GM18867 (cell line): Measurements from ENCODE around the gene MSL1.

Source experiments
- ATAC-seq: cut with Tn5 transposase; IDR thresholded peaks from one replicate; pipeline ENCODE4 v1.9.1; 2021; ENCODE audit warnings: mild to moderate bottlenecking, moderate library complexity; ENCODE audit not compliant: unreplicated experiment

MSL1 gene, protein sequence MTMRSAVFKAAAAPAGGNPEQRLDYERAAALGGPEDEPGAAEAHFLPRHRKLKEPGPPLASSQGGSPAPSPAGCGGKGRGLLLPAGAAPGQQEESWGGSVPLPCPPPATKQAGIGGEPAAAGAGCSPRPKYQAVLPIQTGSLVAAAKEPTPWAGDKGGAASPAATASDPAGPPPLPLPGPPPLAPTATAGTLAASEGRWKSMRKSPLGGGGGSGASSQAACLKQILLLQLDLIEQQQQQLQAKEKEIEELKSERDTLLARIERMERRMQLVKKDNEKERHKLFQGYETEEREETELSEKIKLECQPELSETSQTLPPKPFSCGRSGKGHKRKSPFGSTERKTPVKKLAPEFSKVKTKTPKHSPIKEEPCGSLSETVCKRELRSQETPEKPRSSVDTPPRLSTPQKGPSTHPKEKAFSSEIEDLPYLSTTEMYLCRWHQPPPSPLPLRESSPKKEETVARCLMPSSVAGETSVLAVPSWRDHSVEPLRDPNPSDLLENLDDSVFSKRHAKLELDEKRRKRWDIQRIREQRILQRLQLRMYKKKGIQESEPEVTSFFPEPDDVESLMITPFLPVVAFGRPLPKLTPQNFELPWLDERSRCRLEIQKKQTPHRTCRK

GRCh38 chr17:40121181-40122135 lies at the start of gene MSL1:
TSS of gene MSL1 (plus strand) at chr17:40121971. CDS start at chr17:40122613, 642 bp downstream.
- peak; percentile 66 for ATAC-seq

DNA sequence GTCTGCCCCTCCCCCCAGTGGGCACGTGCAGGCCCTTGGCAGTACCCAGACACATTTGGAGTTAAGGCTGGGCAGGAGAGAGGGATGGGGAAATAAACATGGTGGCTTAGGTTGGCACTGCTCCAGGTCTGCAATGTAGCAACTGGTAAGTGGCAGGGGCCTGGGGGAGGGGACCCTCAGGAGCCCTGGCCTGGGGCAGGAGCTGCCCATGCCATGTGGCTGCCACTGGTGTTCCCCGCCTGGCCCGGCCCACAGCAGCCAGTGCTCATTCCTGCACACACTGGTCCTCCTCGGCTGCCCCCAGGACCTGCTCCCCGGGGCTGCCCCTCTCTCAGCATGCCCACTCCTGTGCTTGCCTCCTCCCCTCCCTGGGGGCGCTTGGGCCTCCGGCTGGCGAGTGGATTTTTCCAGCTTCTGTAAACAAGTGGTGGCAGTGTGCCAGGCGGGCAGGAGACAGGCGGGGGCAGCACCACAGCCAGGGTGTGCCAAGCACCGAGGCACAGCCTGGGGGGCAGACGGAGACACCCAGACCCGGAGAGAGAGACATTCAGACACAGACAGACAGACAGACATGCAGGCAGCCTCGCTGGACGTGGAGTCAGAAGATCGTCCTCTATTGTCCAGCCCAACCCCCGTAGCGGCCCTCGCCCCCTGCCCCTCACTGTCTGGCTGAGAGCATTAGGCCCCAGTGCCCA lies 49.6 kb upstream of the MSL1 start:
- ATAC-seq = no peak

- ATAC-seq = no peak
Measured at GRCh38 chr17:40072735-40073346, 48.9 kb upstream of the MSL1 start.

DNA sequence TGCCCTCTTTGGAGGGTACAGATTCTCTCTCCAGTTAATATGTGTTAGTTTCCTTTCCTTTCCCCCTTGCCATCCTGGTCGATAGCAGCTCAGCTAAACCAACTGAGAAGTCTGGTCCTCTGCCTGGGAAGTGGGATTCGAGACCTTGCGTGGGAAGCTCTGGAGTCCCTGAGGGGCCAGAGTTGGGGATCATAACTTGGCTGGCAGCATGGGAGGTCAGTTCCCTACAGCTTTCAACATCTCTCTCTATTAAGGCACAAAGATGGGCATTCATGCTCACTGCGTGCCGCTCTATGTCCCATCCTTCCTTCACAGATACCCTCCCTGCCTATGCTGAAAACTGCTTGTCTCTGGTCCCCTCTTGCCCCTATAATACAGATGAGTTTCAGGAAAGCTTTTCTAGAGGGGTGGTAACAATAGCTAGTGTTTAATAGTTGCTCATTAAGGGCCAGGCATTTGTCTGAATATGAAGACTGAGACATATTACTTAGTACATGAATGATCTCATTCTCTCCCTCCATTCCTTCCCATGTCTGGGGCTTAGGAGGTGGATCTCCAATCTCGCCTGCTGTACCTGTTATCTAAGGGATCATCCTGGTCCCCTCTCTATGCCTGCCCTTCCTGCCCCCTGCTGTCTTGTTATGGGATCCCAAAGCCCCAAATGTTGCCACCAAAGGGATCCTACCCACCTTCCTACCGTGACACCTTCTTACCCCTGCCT lies 48.2 kb upstream of the MSL1 start:
- no peak for ATAC-seq

DNA sequence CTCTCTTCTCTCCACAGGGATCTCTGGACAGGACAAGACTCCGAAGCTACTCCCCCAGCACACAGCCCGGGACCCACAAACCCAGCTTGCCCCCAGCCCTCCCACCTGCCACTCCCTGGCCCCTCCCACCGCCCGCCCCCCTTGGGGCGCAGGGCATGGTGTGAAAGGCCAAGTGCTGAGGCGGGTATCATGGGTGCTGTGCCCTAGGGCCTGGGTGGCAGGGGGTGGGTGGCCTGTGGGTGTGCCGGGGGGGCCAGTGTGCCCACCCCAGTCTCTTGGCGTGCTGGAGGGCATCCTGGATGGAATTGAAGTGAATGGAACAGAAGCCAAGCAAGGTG lies 47.6 kb upstream of the MSL1 start:
- ATAC-seq = no peak

DNA sequence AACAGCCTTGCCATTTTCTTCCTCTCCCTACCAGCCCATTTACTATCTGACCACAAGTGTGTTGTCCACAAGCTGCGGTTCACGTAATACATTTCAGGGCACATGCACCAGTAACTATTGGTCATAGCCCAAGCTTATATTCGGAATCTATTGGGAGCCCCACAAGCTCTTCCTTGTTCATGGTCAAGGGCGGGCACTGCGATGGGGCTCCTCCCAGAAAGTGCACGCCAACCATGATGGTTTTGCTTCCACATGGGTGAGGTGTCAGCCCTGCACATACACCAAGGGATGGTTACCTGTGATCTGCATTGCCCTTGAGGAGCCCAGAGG lies 46.9 kb upstream of the MSL1 start:
- ATAC-seq = no peak

- no peak for ATAC-seq
Measured at GRCh38 chr17:40075201-40075941, 46.4 kb upstream of the MSL1 start.

DNA sequence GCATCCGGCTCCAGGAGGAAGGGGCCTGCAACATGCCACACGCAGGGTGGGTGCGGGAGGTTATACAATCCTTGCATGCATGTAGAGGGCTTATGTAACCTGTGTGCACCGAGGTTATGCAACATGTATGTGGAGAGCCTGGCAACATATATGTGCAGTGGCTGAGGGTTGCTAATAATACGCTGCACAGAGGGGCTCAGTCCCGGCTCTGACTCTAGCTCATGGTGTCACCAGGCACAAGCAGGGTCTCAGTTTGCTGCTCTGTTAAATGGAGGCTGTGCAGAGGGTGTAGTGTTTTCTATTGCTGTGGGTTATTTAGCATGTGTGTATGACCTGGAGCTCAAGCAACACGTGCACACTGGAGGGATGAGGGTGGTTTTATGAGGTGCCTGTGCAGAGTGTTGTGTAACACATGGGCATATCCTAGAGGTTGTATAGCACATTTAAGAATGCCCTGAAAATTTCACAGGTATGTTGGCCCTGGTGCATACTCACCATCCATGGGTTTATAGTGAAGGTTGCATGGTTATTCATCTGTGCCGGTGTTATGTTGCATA lies 45.8 kb upstream of the MSL1 start:
- no peak for ATAC-seq

DNA sequence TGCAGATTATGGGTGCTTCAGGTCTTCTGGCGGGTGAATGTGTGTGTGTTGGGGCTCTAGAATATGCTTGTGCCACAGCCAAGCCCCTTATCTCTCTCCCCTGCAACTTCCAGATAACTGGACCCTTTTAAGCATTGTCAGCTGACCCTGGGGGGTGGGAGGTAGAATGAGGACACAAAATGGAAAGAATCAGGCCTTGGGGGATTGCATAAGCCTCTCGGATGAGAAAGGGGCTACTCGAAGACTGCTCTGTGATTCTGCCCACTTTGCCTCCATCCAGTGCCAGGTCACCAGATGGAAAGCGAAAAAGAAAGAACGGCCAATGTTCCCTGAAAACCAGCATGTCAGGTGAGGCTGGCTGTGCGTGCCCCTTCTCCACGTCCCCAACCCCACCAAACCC lies 45.2 kb upstream of the MSL1 start:
- ATAC-seq = no peak

DNA sequence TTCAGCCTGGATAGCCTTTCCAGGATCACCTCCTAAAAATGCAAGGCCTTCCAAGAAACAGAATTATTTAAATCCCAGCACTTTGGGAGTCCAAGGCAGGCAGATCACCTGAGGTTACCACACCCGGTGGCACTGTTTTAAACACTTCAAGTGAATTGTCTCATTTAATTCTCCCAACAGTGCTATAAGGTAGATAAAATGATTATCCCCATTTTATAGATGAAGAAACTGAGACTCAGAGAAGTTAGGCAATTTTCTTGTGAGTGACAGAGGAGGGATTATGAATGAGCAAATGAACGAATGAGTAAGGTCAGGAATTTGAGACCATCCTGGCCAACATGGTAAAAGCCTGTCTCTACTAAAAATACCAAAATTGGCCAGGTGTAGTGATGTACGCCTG lies 42.2 kb upstream of the MSL1 start:
- no peak for ATAC-seq

DNA sequence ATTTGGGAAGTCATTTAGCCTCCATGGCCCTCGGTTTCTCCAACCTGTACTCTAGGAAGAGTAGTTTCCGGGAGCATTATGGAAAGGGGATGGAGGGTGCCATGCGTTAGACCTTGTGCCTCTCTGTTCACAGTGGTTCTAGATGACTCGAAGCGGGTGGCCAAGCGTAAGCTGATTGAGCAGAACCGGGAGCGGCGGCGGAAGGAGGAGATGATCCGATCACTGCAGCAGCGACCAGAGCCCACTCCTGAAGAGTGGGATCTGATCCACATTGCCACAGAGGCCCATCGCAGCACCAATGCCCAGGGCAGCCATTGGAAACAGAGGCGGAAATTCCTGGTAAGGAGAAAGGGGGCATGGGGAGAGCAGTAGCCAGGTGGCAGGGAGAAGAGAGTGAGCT lies 37.3 kb upstream of the MSL1 start:
- ATAC-seq = no peak

DNA sequence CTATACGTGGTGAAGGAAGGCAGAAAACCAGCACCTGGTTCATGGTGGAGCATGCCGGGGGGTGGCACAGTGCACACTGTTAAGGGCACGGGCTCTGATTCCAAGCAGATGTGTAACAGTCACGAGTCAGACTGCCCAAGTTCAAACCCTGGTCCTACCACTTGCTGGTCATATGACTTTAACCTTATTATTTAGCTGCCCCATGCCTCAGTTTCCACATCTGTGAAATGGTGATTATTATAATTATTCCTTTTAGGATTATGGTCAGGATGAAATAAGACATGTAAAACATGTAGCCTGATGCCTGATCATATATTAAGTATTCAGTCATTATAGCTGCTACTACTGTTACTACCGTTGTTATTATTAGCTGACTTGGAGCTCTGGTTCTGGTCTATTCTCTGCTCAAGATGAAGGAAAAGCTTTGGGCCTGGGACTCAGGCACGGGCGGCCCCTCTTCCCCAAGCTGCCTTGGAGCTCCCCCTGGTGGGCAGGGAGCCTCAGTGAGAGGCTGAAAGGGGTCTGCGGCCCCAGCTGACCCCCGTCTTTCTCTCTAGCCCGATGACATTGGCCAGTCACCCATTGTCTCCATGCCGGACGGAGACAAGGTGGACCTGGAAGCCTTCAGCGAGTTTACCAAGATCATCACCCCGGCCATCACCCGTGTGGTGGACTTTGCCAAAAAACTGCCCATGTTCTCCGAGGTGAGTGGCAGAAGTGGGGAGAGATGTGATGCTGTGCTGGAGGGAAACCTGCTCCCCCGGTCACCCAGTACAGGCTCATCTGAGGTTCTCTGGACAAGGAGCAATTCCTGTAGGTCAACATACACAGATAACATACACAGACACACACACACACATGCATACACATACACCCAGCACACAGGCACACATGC lies 35.4 kb upstream of the MSL1 start:
- ATAC-seq = no peak

GRCh38 chr17:40087049-40087794 lies 34.5 kb upstream of the MSL1 start:
- no peak for ATAC-seq

- ATAC-seq = no peak
Measured at GRCh38 chr17:40087903-40088718, 33.7 kb upstream of the MSL1 start.

- no peak for ATAC-seq
Measured at GRCh38 chr17:40089077-40089895, 32.5 kb upstream of the MSL1 start.
